HEK293 (cell line): Measurements from ENCODE around the gene ZNF609.

Experiments
- CTCF ChIA-PET: fragments of 350-600 bp; formaldehyde crosslinking; extraction: SDS; loops from one replicate; lab custom pipeline; 2021; ENCODE audit warnings: antibody characterized with exemption; lab: Yijun Ruan, JAX
- POLR2A ChIA-PET: fragments of 300-600 bp; formaldehyde crosslinking; extraction: SDS; loops from one replicate; lab custom pipeline; 2020; ENCODE audit warnings: antibody characterized with exemption, inconsistent platforms; lab: Yijun Ruan, JAX
- H3K27ac ChIP-seq: fragments of 200-500 bp; sonication (Bioruptor generic); 2 replicates; pipeline ENCODE4 v1.5.1; 2014; ENCODE audit warnings: low read depth, low read length, control low read depth, inconsistent platforms; ENCODE audit errors: extremely low read depth
- H3K36me3 ChIP-seq, 2 experiments: fragments of 200-500 bp in 1 of 2; sonication (Bioruptor generic) in 1 of 2; 1 replicate in 1 of 2; 2 replicates in 1 of 2; pipeline ENCODE4 v1.5.1; 2014 to 2017; ENCODE audit warnings: inconsistent platforms in 2 of 2, low read length in 2 of 2; ENCODE audit not compliant: control insufficient read depth in 2 of 2, insufficient read depth in 1 of 2
- H3K4me1 ChIP-seq: fragments of 200-500 bp; sonication (Bioruptor generic); 2 replicates; pipeline ENCODE4 v1.5.1; 2014; ENCODE audit warnings: mild to moderate bottlenecking, low read length, inconsistent platforms; ENCODE audit not compliant: control insufficient read depth, insufficient read depth
- H3K4me3 ChIP-seq: 2 replicates; pipeline ENCODE4 v1.5.1; 2011; ENCODE audit warnings: low read depth, mild to moderate bottlenecking, control low read depth, low read length, moderate library complexity
- H3K9me3 ChIP-seq: fragments of 200-500 bp; sonication (Bioruptor generic); 2 replicates; pipeline ENCODE4 v1.5.1; 2014; ENCODE audit warnings: low read depth, low read length, inconsistent platforms; ENCODE audit not compliant: control insufficient read depth, insufficient read depth
- FEZF1 ChIP-seq: fragments of 450-650 bp; formaldehyde crosslinking; IDR thresholded peaks from 2 replicates; pipeline ENCODE4 v1.5.1; 2016; ENCODE audit warnings: missing biosample characterization, missing genetic modification characterization
- PRDM6 ChIP-seq: fragments of 450-650 bp; formaldehyde crosslinking; IDR thresholded peaks from 2 replicates; pipeline ENCODE4 v1.5.1; 2017; ENCODE audit warnings: missing biosample characterization, missing genetic modification characterization
- REPIN1 ChIP-seq: fragments of 450-650 bp; formaldehyde crosslinking; IDR thresholded peaks from 2 replicates; pipeline ENCODE4 v1.5.1; 2017; ENCODE audit warnings: missing biosample characterization, missing genetic modification characterization, low read depth
- SCRT2 ChIP-seq: fragments of 450-650 bp; formaldehyde crosslinking; IDR thresholded peaks from 2 replicates; pipeline ENCODE4 v1.5.1; 2016; ENCODE audit warnings: missing biosample characterization, missing genetic modification characterization
- YY1 ChIP-seq: fragments of 450-650 bp; formaldehyde crosslinking; IDR thresholded peaks from 2 replicates; pipeline ENCODE4 v1.5.1; 2018; ENCODE audit warnings: missing biosample characterization, missing genetic modification characterization
- ZBTB11 ChIP-seq: fragments of 450-650 bp; formaldehyde crosslinking; conservative IDR thresholded peaks from 2 replicates; pipeline ENCODE4 v1.5.1; 2016; ENCODE audit warnings: low read depth, missing biosample characterization, missing genetic modification characterization
- ZBTB44 ChIP-seq: fragments of 450-650 bp; IDR thresholded peaks from 2 replicates; pipeline ENCODE4 v1.5.1; 2018; ENCODE audit warnings: missing biosample characterization, mild to moderate bottlenecking, missing genetic modification characterization
- ZNF155 ChIP-seq: fragments of 450-650 bp; formaldehyde crosslinking; IDR thresholded peaks from 2 replicates; pipeline ENCODE4 v1.5.1; 2016; ENCODE audit warnings: missing biosample characterization, missing genetic modification characterization
- ZNF239 ChIP-seq: fragments of 450-650 bp; formaldehyde crosslinking; IDR thresholded peaks from 2 replicates; pipeline ENCODE4 v1.5.1; 2016; ENCODE audit warnings: missing biosample characterization, missing genetic modification characterization
- ZNF248 ChIP-seq: fragments of 450-650 bp; formaldehyde crosslinking; IDR thresholded peaks from 2 replicates; pipeline ENCODE4 v1.5.1; 2017; ENCODE audit warnings: missing biosample characterization, missing genetic modification characterization
- ZNF280C ChIP-seq: fragments of 450-650 bp; formaldehyde crosslinking; IDR thresholded peaks from 2 replicates; pipeline ENCODE4 v1.5.1; 2016; ENCODE audit warnings: missing biosample characterization, missing genetic modification characterization
- ZNF433 ChIP-seq: fragments of 450-650 bp; formaldehyde crosslinking; IDR thresholded peaks from 2 replicates; pipeline ENCODE4 v1.5.1; 2016; ENCODE audit warnings: missing biosample characterization, missing genetic modification characterization, low read depth
- ZNF596 ChIP-seq: fragments of 450-650 bp; IDR thresholded peaks from 2 replicates; pipeline ENCODE4 v1.5.0; 2018; ENCODE audit warnings: missing biosample characterization, mild to moderate bottlenecking, missing genetic modification characterization, moderate library complexity
- ZNF704 ChIP-seq: fragments of 450-650 bp; formaldehyde crosslinking; IDR thresholded peaks from 2 replicates; pipeline ENCODE4 v1.5.1; 2016; ENCODE audit warnings: missing biosample characterization, missing genetic modification characterization
- ZNF768 ChIP-seq: fragments of 450-650 bp; formaldehyde crosslinking; IDR thresholded peaks from 2 replicates; pipeline ENCODE4 v1.5.1; 2018; ENCODE audit warnings: missing biosample characterization, mild to moderate bottlenecking, missing genetic modification characterization
- ZNF837 ChIP-seq: fragments of 450-650 bp; formaldehyde crosslinking; IDR thresholded peaks from 2 replicates; pipeline ENCODE4 v1.5.1; 2016; ENCODE audit warnings: missing biosample characterization, missing genetic modification characterization
- ZSCAN23 ChIP-seq: fragments of 450-650 bp; formaldehyde crosslinking; IDR thresholded peaks from 2 replicates; pipeline ENCODE4 v1.5.1; 2016; ENCODE audit warnings: missing biosample characterization, missing genetic modification characterization

Gene ZNF609

GRCh38 chr15:64454282-64454681, 6.1 kb upstream of the ZNF609 start (continued):
- no peak for TF ChIP-seq ZNF837 (tag by site-specific recombination)
- TF ChIP-seq ZNF239 (tag by site-specific recombination) = no peak
- no peak for TF ChIP-seq REPIN1
- TF ChIP-seq ZNF768 (tag by site-specific recombination) = no peak

- H3K4me1 ChIP-seq = peaks cover 24% of the 10 kb centered on the region
- POLR2A ChIA-PET = no interaction called here
- no peaks in the 10 kb centered on the region for H3K9me3 ChIP-seq
- no peaks in the 10 kb centered on the region; a peak in 1 of 3 replicates for H3K36me3 ChIP-seq
- H3K4me3 ChIP-seq = no peak overlapping the region
- CTCF ChIA-PET = interaction anchor here (0.6 kb wide), 1 partner anchor 137 kb away, joined by 3 read pairs; no protein-coding TSS in a partner anchor
- H3K27ac ChIP-seq = no peak overlapping the region
- TF ChIP-seq ZNF155 (tag by site-specific recombination) = no peak
- no peak for TF ChIP-seq ZNF704 (tag by site-specific recombination)
- no peak for TF ChIP-seq ZNF596 (tag by site-specific recombination)
- TF ChIP-seq SCRT2 (tag by site-specific recombination) = peak; percentile 67
- TF ChIP-seq ZNF248 = no peak
- no peak for TF ChIP-seq ZSCAN23 (tag by site-specific recombination)
- TF ChIP-seq ZBTB11 (tag by site-specific recombination) = no peak
- TF ChIP-seq YY1 (tag by site-specific recombination) = no peak
- TF ChIP-seq PRDM6 (tag by site-specific recombination) = peak; percentile 83
- peak; percentile 70 for TF ChIP-seq ZBTB44 (tag by site-specific recombination)
- peak; percentile 50 for TF ChIP-seq FEZF1
- TF ChIP-seq ZNF433 (tag by site-specific recombination) = no peak
- no peak for TF ChIP-seq ZNF280C (tag by site-specific recombination)
- TF ChIP-seq, all 188 proteins: peak for 4
Observed at GRCh38 chr15:64455961-64456371, 4.4 kb upstream of the ZNF609 start.
